NCI-H2029 (cell line): ENCODE results near the gene UBE3B.

Experiments
- DNase-seq: peaks from one replicate; lab custom pipeline; 2025; lab: John Stamatoyannopoulos, UW

Gene UBE3B

DNA sequence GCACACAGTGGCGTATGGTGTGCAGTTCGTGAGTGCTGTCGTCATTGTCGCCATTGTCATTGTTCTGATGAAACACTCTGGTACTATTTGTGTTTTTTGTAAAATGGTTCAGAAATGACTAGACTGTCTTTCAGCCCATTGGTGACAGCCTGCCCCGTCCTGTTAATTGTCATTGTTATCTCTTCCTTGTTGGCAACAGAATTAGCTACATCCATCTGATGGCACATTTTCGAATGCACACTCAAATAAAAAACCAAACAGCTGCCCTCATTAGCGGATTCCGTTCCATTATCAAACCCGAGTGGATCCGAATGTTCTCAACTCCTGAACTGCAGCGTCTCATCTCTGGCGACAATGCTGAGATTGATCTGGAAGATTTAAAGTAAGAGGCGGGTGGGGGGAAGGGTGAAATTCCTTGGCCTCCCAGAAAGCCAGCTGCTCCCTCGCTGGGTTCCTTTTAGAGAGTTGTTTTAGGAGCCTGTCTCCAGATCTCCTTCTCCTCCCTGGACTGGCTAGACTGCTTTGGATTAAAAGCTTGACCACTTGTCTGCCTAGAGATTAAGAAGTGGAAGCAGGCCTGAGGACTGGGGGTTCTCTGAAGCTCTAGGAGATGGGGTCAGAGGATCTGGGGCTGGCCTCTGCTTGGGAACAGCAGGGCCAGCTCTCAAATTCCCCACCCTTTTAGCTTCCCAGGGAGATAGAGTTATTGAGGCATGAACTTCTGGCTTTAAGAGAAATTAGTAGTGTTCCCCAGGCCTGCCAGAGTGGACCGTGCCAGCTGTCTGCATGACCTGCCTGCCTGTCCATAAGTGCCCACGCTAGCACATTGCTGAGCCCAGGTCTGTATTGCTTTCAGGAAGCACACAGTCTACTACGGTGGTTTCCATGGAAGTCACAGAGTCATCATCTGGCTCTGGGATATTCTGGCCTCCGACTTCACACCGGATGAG is 52.5 kb downstream of the UBE3B start:
- DNase-seq = no peak

DNA sequence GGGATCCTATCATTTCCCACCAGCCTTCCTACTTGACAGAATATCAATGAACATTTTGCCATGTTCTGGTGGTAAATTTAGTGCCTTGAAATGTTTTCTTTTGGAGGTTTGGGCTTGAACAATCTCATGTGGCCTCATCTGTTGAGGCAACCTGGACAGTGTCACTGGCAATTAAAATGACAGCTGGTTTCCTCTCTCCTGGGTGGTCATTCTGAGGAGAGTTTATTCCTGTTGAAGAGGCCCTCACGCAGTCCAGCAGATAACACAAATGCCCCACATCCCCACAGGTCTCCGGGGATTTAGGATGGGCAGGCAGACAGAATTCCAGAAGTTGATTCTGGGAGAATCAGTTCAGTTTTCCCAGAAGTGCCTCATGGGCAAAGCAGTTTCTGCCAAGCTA is 54.0 kb downstream of the UBE3B start:
- DNase-seq = no peak

DNA sequence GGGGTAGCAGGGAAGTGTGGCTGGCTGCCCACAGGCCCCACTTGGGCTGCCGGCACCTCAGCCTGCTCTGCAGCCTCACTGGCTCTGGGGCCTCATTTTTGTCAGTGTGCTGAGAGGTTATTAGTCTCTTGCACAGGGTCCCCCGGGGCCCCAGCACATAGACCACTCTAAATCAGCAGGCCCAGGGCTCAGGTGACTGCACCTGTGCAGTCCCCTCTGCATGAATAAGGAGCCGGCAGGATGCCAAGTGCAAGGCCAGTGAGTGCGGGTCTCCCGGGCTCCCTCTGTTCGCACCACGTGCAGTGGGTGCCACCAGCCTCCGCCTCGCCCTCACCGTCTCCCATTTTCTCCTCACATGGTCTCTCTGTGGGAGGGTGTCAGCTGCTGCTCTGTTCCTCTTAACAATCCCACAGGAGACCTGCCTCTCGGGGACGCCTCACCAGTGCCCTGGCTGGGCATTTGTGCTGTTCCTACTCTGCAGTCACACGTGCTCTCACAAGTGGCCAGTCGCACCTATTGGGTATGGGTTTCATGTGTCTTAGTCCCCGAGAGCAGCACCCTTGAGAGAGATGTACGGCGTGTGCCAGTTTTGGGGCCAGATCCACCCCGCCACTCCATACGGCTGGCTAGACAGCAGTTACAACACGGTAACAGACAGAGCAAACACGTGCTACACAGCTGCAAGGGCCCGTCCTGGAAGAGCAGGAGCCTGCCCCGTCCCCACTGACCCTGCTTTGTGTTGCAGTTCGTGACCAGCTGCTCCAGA is 55.5 kb downstream of the UBE3B start:
- no peak for DNase-seq

DNA sequence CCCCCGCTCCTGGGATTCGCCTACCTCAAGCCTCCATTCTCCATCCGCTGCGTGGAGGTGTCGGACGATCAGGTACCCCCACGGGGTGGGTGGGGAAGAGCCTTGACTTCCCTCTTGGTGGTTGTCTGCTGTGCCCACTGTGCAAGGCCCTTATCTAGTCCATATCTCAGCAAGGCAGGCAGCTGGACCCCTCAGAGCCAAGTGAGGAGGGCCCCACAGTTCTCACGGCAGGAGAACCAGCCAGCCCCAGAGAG is 56.0 kb downstream of the UBE3B start:
- DNase-seq = no peak

DNA sequence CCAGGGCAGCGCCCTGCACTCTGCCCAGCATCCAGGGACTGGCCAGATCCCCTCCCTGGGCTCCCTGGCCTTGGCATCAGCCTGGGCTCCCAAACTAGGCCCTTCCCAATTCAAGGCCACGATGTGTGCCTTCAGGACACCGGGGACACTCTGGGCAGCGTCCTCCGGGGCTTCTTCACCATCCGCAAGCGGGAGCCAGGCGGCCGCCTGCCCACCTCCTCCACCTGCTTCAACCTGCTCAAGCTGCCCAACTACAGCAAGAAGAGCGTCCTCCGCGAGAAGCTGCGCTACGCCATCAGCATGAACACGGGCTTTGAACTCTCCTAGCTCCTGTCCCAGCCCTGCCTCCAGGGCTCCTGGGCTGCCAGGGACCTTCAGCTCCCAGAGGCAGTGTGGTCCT is 57.0 kb downstream of the UBE3B start:
- no peak for DNase-seq

DNA sequence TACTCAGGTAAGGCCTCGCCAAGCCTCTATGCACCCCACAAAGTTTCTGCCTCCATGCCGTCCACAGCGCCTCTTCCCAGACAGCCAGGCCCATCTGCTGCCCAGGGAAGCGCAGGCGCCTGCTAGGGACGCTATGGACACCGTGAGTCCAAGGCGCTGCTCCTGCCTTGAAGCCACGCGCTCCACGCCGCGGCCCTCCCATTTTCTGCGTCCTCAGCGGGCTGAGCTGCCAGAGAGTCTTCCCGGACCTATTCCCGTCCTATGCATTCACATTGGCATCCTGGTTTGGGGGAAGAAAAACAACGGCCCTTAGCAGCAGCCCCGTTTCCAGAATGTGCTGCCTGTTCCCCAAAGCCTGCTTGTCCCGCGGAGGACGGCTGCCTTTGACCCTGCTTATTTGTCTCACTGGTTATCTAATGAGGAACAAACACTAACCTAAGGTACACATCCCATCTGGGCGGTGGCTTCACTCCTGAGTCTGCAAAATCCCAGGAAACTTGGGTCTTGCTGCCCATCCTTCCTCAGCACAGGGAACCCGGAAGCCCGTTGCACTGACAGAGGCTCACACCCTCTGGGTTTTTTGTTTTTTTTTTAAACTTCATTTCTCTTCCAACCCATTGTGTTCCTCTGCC is 57.9 kb downstream of the UBE3B start:
- DNase-seq = no peak

DNA sequence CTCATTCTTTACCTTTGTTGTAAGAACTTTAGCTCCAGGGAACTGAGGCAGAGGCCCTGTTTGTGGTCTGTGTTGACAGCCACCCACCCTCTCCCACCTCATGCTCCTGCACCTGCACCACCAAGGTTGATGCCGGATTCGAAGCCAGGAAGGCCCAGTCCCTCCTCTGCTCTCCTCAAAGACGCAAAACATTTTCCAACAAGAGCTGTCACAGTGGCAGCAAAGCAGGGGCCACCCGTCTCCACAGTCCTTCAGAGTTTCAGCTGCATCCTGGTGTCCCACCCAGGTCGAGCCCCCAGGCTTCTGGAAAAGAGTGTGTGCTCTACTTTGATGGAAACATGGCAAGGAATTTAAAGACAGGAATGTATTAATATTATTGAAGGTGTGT is 58.4 kb downstream of the UBE3B start:
- DNase-seq = no peak

DNA sequence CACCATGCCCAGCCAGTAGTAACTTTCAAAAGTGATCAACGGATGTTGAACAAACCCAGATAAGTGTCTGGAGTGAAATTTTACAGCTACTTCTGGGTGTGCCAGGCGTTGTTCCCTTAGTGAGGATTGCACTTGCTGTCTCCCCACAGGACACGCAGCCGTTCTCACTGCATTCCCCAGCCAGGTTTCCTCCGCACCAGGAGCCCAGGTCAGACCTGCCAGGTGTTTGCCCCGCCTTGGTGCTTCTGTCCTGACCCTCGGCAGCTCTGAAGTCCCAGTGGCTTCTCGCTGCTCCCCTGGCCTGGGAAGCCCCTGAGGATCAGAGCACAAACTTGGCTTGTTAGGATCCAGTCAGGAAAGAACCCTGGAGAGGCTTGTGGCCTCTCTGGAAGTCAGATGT is 59.7 kb downstream of the UBE3B start:
- DNase-seq = no peak

DNA sequence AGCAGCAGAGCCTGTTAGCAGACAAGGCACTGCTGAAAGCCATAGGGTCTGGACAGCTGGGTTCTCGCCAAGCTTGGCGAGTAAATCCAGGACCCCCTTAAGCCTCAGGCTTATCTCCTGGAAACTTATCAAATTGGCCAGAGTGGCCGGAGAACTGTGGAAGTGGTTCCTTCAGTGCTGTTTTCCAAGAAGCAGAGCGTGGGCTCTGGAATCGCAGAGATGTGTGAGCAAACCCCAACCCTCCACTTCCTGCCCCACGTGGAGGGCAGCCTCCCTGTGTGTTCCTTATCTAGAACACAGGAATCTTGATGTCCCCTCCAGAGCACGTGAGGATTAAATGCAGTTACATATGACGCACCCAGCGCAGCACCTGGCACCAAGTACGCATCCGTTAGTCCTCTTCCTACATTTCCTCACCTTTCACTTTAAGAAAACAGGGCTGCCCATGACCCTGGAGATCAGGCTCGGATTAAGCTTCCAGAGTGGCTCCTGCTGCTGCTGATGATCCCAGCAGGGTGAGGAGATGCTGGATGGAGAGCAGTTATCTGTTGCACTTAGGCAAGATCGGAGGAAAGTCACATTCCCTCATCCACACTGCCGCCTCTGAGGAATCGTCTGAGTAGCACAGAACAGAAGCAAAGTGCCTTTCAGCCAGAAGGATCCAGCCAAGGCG is 60.9 kb downstream of the UBE3B start:
- no peak for DNase-seq

DNA sequence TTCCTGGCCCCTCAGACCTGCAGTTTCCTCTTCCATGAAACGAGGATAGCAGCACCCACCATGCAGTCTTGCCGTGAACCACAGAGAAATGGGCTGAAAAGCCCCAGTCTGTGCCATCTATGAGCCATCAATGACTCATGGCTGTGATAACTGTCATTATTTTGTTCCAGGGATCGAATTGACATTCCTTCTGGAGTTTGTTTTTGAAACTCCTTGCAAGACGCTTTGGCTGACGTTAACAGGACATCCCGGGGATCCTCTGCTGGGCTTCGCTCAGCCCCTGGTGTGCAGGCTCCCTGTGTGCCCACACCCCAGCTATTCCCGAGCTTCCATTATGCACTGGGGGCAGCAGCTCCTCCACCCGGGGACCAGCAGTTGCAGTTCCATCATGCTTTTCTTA is 62.1 kb downstream of the UBE3B start:
- DNase-seq = no peak

DNA sequence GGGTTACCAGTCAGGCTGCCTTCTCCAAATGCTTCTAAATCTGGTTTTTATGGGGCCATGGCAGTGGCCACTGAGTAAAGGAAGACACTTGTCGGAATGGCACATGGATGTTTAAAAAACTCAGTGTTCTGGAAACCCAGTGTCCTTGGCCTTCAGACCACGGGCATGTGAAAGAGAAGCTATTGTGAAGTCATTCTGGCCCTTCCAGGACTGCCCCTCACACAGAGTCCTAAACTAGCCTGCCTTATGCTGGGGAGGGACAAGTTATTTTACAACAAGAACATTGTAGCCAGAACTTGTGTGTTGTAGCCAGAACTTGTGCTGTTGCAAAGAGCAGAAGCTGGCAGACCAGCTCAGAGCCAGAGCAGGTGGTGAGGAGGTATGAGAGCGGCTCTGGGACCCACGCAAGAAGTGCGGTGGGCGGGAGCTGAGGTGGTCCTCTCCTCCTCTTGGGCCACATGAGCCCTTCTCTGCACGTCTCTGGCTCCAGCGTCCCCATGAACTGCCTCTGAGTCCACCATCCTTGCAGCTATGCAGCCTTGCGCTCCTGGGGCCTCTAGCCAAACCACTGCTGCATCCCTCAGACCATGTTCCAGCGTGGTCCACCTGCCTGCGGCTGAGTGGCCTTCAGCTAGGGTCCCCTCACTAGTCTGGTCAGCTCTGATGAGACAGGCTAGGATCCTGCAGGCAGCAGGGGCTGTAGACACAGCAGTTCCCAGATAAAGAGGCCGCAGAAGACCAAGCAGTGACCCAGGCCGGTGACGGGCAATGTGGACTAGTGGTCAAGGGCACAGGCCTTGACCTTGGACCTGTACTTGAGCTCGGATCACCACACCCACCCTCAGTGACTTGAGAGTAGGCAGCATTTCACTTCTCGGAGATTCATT is 63.3 kb downstream of the UBE3B start:
- DNase-seq = no peak

DNA sequence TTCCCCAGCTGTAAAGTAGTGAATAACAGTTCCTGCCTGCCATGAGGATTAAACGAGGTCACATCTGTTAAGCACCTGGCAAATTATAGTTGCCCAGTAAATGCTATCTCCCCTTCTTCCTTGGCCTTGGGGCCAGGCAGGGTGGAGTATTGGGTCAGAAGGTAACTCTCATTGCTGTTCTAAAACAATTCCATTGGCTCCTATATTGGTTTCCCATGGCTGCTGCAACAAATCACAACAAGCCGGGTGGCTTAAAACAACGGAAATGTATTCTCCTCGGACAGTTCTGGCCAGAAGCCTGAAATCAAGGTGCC is 63.9 kb downstream of the UBE3B start:
- no peak for DNase-seq

DNA sequence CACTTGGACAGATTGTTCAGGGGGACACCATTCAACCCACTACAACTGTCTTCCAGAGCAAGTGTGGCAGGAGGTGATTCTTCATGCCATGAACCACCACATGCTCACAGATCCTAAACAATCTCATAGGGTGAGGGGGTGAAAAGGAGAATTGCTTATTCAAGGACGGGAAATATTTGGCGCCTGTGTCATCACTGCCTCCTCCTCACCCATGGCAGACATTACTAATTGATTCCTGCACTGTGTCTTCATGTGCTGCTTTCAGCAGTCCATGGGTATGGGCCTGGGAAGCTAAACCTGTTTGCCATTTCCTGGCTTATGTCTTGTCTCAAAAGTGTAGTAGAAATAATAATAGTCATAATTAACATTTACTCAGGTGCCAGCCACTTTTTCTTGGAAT is 64.6 kb downstream of the UBE3B start:
- DNase-seq = no peak

DNA sequence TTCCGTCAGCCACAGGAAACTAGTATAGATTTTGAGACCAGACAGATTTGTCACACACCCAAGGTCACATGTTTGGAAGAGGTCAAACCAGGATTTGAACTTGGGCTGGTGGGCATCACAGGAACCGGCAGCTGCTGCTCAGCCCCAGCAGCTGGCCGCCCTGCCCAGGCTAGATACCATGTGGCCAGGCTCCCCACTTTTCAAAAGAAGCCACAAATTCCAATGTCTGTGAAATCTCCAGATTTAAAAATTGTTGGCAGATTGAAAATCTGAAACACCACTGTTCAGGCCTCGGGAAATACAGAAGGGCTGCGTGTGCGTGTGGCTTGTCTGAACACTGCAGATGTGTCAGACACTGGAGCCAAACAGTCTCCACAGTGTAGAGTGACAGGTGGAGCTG is 65.4 kb downstream of the UBE3B start:
- no peak for DNase-seq

DNA sequence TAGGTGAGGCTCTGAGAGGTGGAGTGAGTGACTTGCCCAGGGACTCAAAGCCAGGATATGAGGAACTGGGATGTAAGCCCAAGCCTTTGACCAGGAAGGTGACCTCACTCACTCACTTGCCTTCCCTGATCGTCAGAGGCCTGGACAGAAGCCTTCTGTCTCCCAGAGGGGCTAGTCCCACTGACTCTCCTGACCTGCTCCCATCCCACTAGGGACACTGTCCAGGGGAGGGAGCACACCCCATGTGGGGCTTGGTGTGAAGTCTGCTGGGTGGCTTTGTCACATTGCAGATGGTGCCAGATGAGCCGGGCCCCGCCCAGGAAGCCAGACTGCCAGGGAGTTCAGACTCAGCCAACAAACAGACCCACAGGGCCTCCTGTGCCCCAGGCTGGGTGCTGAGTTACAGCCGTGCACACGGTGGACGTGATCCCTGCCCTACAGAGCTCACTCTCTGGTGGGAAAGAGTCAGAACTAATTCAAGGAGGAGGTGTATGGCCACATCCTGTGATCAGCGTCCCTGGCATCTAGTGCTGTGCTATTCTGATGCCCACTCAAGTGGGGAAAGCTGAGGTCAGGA is 67.6 kb downstream of the UBE3B start:
- no peak for DNase-seq

DNA sequence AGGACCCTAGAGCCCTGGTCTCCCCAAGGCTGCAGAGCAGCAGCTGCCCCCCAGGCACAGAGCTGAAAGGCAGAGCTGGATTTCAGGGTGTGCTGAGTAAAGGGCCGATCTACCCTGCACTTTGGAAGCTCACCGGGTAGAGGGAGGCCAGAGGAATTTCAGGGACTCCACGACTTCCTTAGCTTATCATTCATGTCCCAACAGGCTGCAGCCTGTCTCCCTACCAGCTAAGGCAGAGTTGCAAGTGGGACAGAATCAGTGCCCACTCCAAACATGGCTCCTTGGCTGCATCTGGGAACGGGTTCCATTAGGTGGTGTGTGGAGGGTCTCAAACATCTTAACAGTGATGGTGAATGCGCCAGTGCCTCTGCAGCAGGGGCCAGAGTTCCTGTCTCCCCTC is 68.4 kb downstream of the UBE3B start:
- DNase-seq = no peak

DNA sequence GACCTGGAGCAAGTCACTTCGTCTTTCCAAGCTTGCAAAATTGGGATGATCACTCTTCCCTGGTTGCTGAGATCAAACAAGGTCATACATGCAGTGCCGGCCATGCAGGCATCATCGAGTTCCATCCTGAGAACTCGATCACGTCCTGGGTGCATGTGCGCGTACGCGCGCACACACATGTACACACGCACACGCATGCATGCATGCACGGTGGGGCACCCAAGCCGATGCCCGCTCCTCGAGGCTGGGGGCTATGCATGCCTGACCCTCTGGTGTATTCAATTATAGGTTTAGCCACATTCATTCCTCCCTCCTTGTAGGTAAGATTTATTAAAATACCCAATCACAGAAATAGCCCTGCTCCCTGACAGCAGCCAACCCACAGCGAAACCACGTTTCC is 69.9 kb downstream of the UBE3B start:
- no peak for DNase-seq

DNA sequence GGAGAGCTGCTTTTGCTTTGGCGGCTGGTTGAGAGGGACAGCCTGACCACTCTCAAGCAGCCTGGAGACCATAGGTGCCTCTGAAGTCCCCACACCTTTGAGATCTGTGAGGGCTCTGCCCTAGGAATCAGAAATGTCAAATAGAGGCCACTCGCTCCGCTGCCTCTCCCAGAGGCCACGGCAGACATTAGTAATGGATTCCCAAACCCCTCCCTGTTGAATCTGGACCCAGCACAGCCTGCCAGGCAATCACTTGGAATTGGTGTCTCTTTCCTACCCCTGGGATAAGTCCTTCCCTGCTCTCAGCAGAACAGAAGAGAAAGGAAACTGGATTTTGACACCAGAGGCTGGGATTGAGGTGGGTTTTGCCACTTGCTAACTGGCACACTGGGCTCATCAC is 70.8 kb downstream of the UBE3B start:
- no peak for DNase-seq

DNA sequence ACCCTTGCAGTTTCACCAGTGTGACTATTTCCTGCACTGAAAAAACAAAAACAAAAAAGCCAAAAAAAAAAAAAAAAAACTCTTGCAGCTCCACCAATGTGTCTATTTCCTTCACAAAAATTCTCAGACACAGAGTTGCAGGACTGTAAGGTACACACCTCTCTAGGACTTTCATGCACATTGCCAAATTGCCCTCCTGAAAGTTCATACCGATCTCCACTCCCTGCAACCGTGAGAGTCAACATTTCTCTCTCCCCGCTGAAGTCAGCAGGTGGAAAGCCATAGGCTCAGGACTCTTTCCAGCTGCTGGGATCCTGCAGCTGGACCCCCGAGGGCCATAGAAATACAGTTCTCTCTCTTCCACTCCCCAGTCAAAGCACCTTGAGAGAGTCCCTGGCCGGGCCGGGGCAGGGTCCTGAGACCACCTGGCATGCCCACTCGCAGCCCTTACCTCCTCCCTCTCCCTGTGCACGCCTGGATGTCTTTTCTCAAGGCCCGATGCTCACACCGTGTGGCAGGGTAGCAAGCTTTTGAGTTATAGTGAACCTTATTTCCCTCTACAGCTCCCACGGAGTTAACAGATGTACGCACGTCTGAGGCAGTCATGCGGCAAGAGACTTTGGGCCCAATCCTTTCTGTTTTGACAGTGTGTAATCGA is 72.3 kb downstream of the UBE3B start:
- no peak for DNase-seq

DNA sequence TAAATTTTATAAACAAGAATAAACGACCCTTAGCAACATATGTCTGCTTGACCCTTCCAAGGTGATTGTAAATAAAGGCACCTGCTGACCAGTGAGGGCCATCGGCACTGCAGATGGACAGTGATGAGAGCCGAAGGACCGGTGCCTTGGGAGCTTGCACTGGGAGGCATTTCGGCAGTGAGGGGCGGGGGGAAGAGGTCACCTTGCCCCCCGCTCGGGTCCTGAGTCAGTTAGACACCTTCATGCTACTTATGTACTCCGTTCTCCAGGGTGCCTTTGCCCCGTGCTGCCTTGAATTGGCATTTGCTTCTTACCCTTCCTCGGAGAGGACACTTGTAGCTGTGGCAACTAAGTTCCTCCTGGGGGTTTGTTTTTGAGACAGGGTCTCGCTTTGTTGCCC is 72.8 kb downstream of the UBE3B start:
- DNase-seq = no peak

DNA sequence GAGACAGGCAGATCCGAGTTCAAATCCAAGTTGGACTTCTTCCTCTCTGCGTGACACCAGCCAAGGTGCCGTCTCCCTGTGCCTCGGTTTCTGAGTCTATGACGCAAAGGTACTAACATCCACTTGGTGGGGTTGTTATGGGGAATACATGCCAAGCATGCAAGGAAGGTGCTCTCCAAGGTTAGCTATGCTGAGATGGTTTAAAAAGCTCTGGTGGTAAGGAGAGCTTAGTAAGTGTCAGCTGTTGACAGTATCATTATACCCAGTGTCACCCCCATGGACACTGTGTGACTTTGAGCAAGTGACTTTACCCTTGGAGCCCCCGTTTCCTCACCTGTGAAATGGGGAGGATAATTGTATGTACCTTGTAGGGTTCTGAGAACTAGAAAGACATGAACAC is 73.7 kb downstream of the UBE3B start:
- DNase-seq = no peak
